ENCODE measurements around the gene PYCR2.
"Not testable (repeated sequence)": the region's sequence is repeated elsewhere in the genome, so short reads cannot be mapped to it uniquely, and the experiment has no call there.

Gene PYCR2

GRCh38 chr1:225950905-225951497, 27.0 kb upstream of the PYCR2 start:
- Mint-ChIP-seq H3K9me3 (no peaks in the 10 kb centered on the region), H3K36me3 (no peaks in the 10 kb centered on the region), H3K27me3 (peaks cover 28% of the 10 kb centered on the region), H3K4me3 (no peak overlapping the region), H3K27ac (no peak overlapping the region), H3K4me1 (no peaks in the 10 kb centered on the region)
- no peak for ATAC-seq (ENCODE audit: low read depth)
- no peak for DNase-seq (ENCODE audit: low spot score in 2 of 2)

GRCh38 chr1:225949041-225949440, 25.0 kb upstream of the PYCR2 start:
- no peak overlapping the region for H3K4me3 Mint-ChIP-seq
- peaks cover 25% of the 10 kb centered on the region for H3K27me3 Mint-ChIP-seq

GRCh38 chr1:225946803-225947202, 22.8 kb upstream of the PYCR2 start:
- Mint-ChIP-seq H3K9me3 (no peaks in the 10 kb centered on the region), H3K4me1 (peaks cover 5% of the 10 kb centered on the region), H3K36me3 (no peaks in the 10 kb centered on the region), H3K4me3 (no peak overlapping the region), H3K27me3 (peaks cover 18% of the 10 kb centered on the region), H3K27ac (no peak overlapping the region)
- DNase-seq (ENCODE audit: low spot score in 2 of 2) (no peak), ATAC-seq (ENCODE audit: low read depth) (no peak)

More at GRCh38 chr1:225949041-225949440, 25.0 kb upstream of the PYCR2 start:
- ATAC-seq (ENCODE audit: low read depth) (no peak), DNase-seq (ENCODE audit: low spot score in 2 of 2) (no peak)
- Mint-ChIP-seq H3K4me1 (peaks cover 5% of the 10 kb centered on the region), H3K36me3 (no peaks in the 10 kb centered on the region), H3K9me3 (no peaks in the 10 kb centered on the region), H3K27ac (no peak overlapping the region)

GRCh38 chr1:225946082-225946620, 22.1 kb upstream of the PYCR2 start:
- no peak for DNase-seq (ENCODE audit: low spot score in 2 of 2)
- Mint-ChIP-seq H3K36me3 (no peaks in the 10 kb centered on the region), H3K4me1 (peaks cover 5% of the 10 kb centered on the region), H3K4me3 (no peak overlapping the region), H3K9me3 (no peaks in the 10 kb centered on the region), H3K27ac (no peak overlapping the region), H3K27me3 (peaks cover 15% of the 10 kb centered on the region)
- ATAC-seq (ENCODE audit: low read depth), result no peak

- no peak for ATAC-seq (ENCODE audit: low read depth)
- no peak overlapping the region for H3K4me3 Mint-ChIP-seq
These were observed 21.5 kb upstream of the PYCR2 start for GRCh38 chr1:225945564-225945963.

GRCh38 chr1:225944951-225945350, 20.9 kb upstream of the PYCR2 start:
- Mint-ChIP-seq H3K9me3 (no peaks in the 10 kb centered on the region), H3K27ac (no peak overlapping the region), H3K4me1 (peaks cover 5% of the 10 kb centered on the region), H3K36me3 (no peaks in the 10 kb centered on the region), H3K27me3 (peaks cover 11% of the 10 kb centered on the region), H3K4me3 (no peak overlapping the region)
- DNase-seq (ENCODE audit: low spot score in 2 of 2) (peak; percentile 34 to 36), ATAC-seq (ENCODE audit: low read depth) (peak; percentile 99)

More at GRCh38 chr1:225945564-225945963, 21.5 kb upstream of the PYCR2 start:
- Mint-ChIP-seq H3K27ac (no peak overlapping the region), H3K36me3 (no peaks in the 10 kb centered on the region), H3K9me3 (no peaks in the 10 kb centered on the region), H3K4me1 (peaks cover 5% of the 10 kb centered on the region), H3K27me3 (peaks cover 12% of the 10 kb centered on the region)
- no peak for DNase-seq (ENCODE audit: low spot score in 2 of 2)

GRCh38 chr1:225944387-225944786, 20.3 kb upstream of the PYCR2 start:
- Mint-ChIP-seq H3K36me3 (no peaks in the 10 kb centered on the region), H3K4me1 (peaks cover 5% of the 10 kb centered on the region), H3K27ac (no peak overlapping the region), H3K4me3 (no peak overlapping the region), H3K27me3 (peaks cover 11% of the 10 kb centered on the region), H3K9me3 (no peaks in the 10 kb centered on the region)
- no peak for ATAC-seq (ENCODE audit: low read depth)
- DNase-seq (ENCODE audit: low spot score in 2 of 2), result no peak

- Mint-ChIP-seq H3K4me1 (peaks cover 5% of the 10 kb centered on the region), H3K9me3 (no peaks in the 10 kb centered on the region), H3K27me3 (peaks cover 8% of the 10 kb centered on the region), H3K4me3 (no peak overlapping the region), H3K36me3 (no peaks in the 10 kb centered on the region), H3K27ac (no peak overlapping the region)
- DNase-seq (ENCODE audit: low spot score in 2 of 2), result no peak
- ATAC-seq (ENCODE audit: low read depth), result no peak
These were observed 19.5 kb upstream of the PYCR2 start for GRCh38 chr1:225943582-225943981.

GRCh38 chr1:225942574-225942973, 18.5 kb upstream of the PYCR2 start:
- peaks cover 5% of the 10 kb centered on the region for H3K4me1 Mint-ChIP-seq
- H3K9me3 Mint-ChIP-seq, result no peaks in the 10 kb centered on the region
- DNase-seq (ENCODE audit: low spot score in 2 of 2), result no peak
- peaks cover 5% of the 10 kb centered on the region for H3K27me3 Mint-ChIP-seq
- no peaks in the 10 kb centered on the region for H3K36me3 Mint-ChIP-seq
- H3K4me3 Mint-ChIP-seq, result no peak overlapping the region
- peak; percentile 25 for ATAC-seq (ENCODE audit: low read depth)
- no peak overlapping the region for H3K27ac Mint-ChIP-seq

GRCh38 chr1:225941942-225942222, 17.8 kb upstream of the PYCR2 start:
- ATAC-seq (ENCODE audit: low read depth) (no peak), DNase-seq (ENCODE audit: low spot score in 2 of 2) (no peak)
- Mint-ChIP-seq H3K36me3 (no peaks in the 10 kb centered on the region), H3K4me3 (no peak overlapping the region), H3K27me3 (peaks cover 1% of the 10 kb centered on the region), H3K4me1 (peaks cover 5% of the 10 kb centered on the region), H3K9me3 (no peaks in the 10 kb centered on the region), H3K27ac (no peak overlapping the region)

GRCh38 chr1:225941187-225941941, 17.3 kb upstream of the PYCR2 start, which contains the start of gene LEFTY2:
TSS of gene LEFTY2 (minus strand) at chr1:225941220. CDS start at chr1:225941140, 80 bp downstream.
- Mint-ChIP-seq H3K4me3 (no peak within 1 kb of the TSS), H3K27me3 (peaks cover 1% of the 10 kb centered on the region), H3K27ac (no peak within 1 kb of the TSS)

GRCh38 chr1:225940385-225941151, 16.5 kb upstream of the PYCR2 start:
- Mint-ChIP-seq H3K4me3 (no peak overlapping the region), H3K9me3 (no peaks in the 10 kb centered on the region), H3K27me3 (peaks cover 1% of the 10 kb centered on the region), H3K36me3 (no peaks in the 10 kb centered on the region), H3K27ac (no peak overlapping the region), H3K4me1 (peaks cover 5% of the 10 kb centered on the region)
- DNase-seq (ENCODE audit: low spot score in 2 of 2) (no peak), ATAC-seq (ENCODE audit: low read depth) (no peak)

More at GRCh38 chr1:225941187-225941941, 17.3 kb upstream of the PYCR2 start, which contains the start of gene LEFTY2:
- Mint-ChIP-seq H3K4me1 (peaks cover 5% of the 10 kb centered on the region), H3K9me3 (no peaks in the 10 kb centered on the region), H3K36me3 (no peaks in the 10 kb centered on the region)
- ATAC-seq (ENCODE audit: low read depth) (no peak), DNase-seq (ENCODE audit: low spot score in 2 of 2) (no peak)

- not testable (repeated sequence) for ATAC-seq (ENCODE audit: low read depth); H3K4me1 Mint-ChIP-seq; H3K9me3 Mint-ChIP-seq; DNase-seq (ENCODE audit: low spot score in 2 of 2); H3K4me3 Mint-ChIP-seq; H3K36me3 Mint-ChIP-seq; H3K27ac Mint-ChIP-seq; H3K27me3 Mint-ChIP-seq
These were observed 15.9 kb upstream of the PYCR2 start for GRCh38 chr1:225939939-225940310.
